Measurements from ENCODE around the gene KYAT1. TPM values are rescaled to one million over a fixed set of nuclear protein-coding genes. Genes with fewer than 3 reads are reported as not detected.

The KYAT1 gene
- total and polyA plus RNA-seq, 2 of the 8 experiments (the other 6 are each of a cell fraction or from before 2014, with no cell fraction given) = 30.4 to 42.2 TPM

- H4K91ac ChIP-seq (replicated peaks; ENCODE audit: insufficient read length, low read length) = peak overlapping the region; percentile 98
- H2BK120ac ChIP-seq (replicated peaks; ENCODE audit: low read depth, low read length) = no peak overlapping the region
- WGBS, 2 experiments (ENCODE audit: extremely low coverage in 1 of 2, insufficient coverage in 1 of 2, insufficient read length in 1 of 2, insufficient replicate concordance in 2 of 2, low coverage in 1 of 2, low lambda C conversion rate in 2 of 2, missing lambda C conversion rate in 1 of 2) = 26% methylated on average over 9 of the region's 9 CpGs; no CpG with 5 or more reads in 1 of the 2 experiments
- ChIA-PET CTCF (ENCODE audit: partially characterized antibody) (interaction anchor here (1.0 to 3.0 kb wide), 7 partner anchors 9 to 40 kb away, joined by 3 to 24 read pairs (median 4); no protein-coding TSS in a partner anchor), POLR2A (ENCODE audit: partially characterized antibody) (interaction anchor here (0.5 to 2.4 kb wide), 17 partner anchors 8 to 281 kb away, joined by 3 to 12 read pairs (median 3); no protein-coding TSS in a partner anchor)
- peak overlapping the region; percentile 66; the same call in 1 of the 2 replicates for H4K8ac ChIP-seq (ENCODE audit: extremely low read depth, insufficient read depth, low read length)
- H2AK5ac ChIP-seq (ENCODE audit: low read depth, low read length) = peak overlapping the region; percentile 99
- peak overlapping the region; percentile 29 to 45; a peak in 3 of 4 replicates for H3K4me2 ChIP-seq (ENCODE audit: insufficient read depth in 1 of 2, low read depth in 2 of 2, low read length in 2 of 2)
- no peak overlapping the region for H4K5ac ChIP-seq (ENCODE audit: insufficient read length, low read depth, low read length)
- no peak overlapping the region for H3K23ac ChIP-seq (ENCODE audit: insufficient read length)
- H3K27me3 ChIP-seq (replicated peaks in 1 of 4; ENCODE audit: control insufficient read depth in 3 of 4, extremely low read depth in 1 of 4, insufficient read depth in 3 of 4, low read length in 3 of 4) = no peaks in the 10 kb centered on the region
- peak overlapping the region in 1 of 4 experiments; percentile 21; a peak in 2 of 7 replicates for H3K9ac ChIP-seq (replicated peaks in 1 of 4; ENCODE audit: extremely low read depth in 1 of 4, low read depth in 3 of 4, low read length in 3 of 4)
- peaks cover 19 to 92% of the 10 kb centered on the region in 2 experiments for H3K79me2 ChIP-seq (ENCODE audit: control insufficient read depth in 1 of 2, insufficient read depth in 2 of 2, low read length in 2 of 2)
- DNase-seq (ENCODE audit: low read depth in 1 of 2, low spot score in 2 of 2) = peak; percentile 70 to 81
- 0 out of 2 replicates have a peak overlapping the region, but pooled peaks have one; percentile 98 for H2BK12ac ChIP-seq (ENCODE audit: low read depth, low read length)
- H3K27ac ChIP-seq (ENCODE audit: low read depth, low read length) = peak overlapping the region; percentile 64; the same call in 1 of the 2 replicates
- no peak for FAIRE-seq
- H3K4me3 ChIP-seq (ENCODE audit: extremely low read depth in 1 of 4, insufficient read depth in 2 of 4, low read depth in 3 of 4, low read length in 4 of 4) = peak overlapping the region in 1 of 4 experiments; percentile 1; a peak in 1 of 8 replicates
- peak overlapping the region; percentile 47; the same call in 1 of the 2 replicates for H2BK15ac ChIP-seq (ENCODE audit: low read length)
- no peak overlapping the region for H2AFZ ChIP-seq (ENCODE audit: low read length)
- H2BK20ac ChIP-seq (ENCODE audit: low read length) = peak overlapping the region; percentile 66; the same call in 1 of the 2 replicates
- peaks cover 3 to 20% (median 12%) of the 10 kb centered on the region in 4 experiments for H3K36me3 ChIP-seq (ENCODE audit: control insufficient read depth in 2 of 4, insufficient read depth in 4 of 4, low read length in 3 of 4)
- no peak overlapping the region for H3K4ac ChIP-seq (replicated peaks; ENCODE audit: insufficient read length, low read depth, low read length)
- H3K18ac ChIP-seq (ENCODE audit: extremely low read depth, low read length) = no peak overlapping the region
- H3K4me1 ChIP-seq (replicated peaks in 1 of 4; ENCODE audit: control insufficient read depth in 3 of 4, insufficient read depth in 4 of 4, low read length in 3 of 4) = peaks cover 6 to 36% (median 21%) of the 10 kb centered on the region in 4 experiments
- peaks cover 0 to 18% of the 10 kb centered on the region in 2 experiments for H4K20me1 ChIP-seq (replicated peaks in 1 of 2; ENCODE audit: control insufficient read depth in 1 of 2, insufficient read depth in 2 of 2, low read length in 2 of 2)
- H3K23me2 ChIP-seq (ENCODE audit: low read depth, low read length) = peaks cover under 1% of the 10 kb centered on the region
- H3K14ac ChIP-seq (ENCODE audit: insufficient read length) = no peak overlapping the region
- H3K79me1 ChIP-seq (ENCODE audit: low read depth, low read length) = peaks cover 32% of the 10 kb centered on the region
- no peaks in the 10 kb centered on the region for H3K9me3 ChIP-seq (ENCODE audit: insufficient read depth in 2 of 2, low read depth in 1 of 2, low read length in 1 of 2)
- no peak overlapping the region for H3K56ac ChIP-seq (replicated peaks; ENCODE audit: insufficient read length, low read depth, low read length)
- peak overlapping the region; percentile 97; the same call in 1 of the 2 replicates for H2BK5ac ChIP-seq (ENCODE audit: low read depth, low read length)
- TF ChIP-seq TBP (IDR thresholded peaks at IDR 0.05; ENCODE audit: low read depth, low read length) (peak; percentile 57; the same call in 1 of the 2 replicates), ASH2L (IDR thresholded peaks at IDR 0.05; ENCODE audit: low read length) (peak; percentile 19), RAD21 (IDR thresholded peaks at IDR 0.05 in 1 of 2, conservative IDR thresholded peaks at IDR 0.05 in 1 of 2; ENCODE audit: low read depth in 2 of 2, low read length in 2 of 2) (peak in 1 of 2 experiments; percentile 2; a peak in 1 of 4 replicates), SP2 (IDR thresholded peaks at IDR 0.05; ENCODE audit: low read length) (no peak), HDAC2 (IDR thresholded peaks at IDR 0.05; ENCODE audit: borderline replicate concordance in 1 of 2, low read depth in 2 of 2, low read length in 2 of 2) (0 out of 4 replicates have a peak, but pooled peaks of 1 of the 2 experiments have one; percentile 68), BCL11A (IDR thresholded peaks at IDR 0.05; ENCODE audit: low read depth in 2 of 2, low read length in 2 of 2) (no peak), TEAD4 (IDR thresholded peaks at IDR 0.05; ENCODE audit: low read depth, low read length) (peak; percentile 56; the same call in 1 of the 2 replicates), MAX (IDR thresholded peaks at IDR 0.05) (0 out of 2 replicates have a peak, but pooled peaks have one; percentile 17), CTBP2 (IDR thresholded peaks at IDR 0.05; ENCODE audit: borderline replicate concordance, insufficient read depth, insufficient read length, low read length) (no peak), SP1 (IDR thresholded peaks at IDR 0.05; ENCODE audit: low read depth, low read length) (0 out of 2 replicates have a peak, but pooled peaks have one; percentile 50), EZH2 (IDR thresholded peaks at IDR 0.05; ENCODE audit: low read depth, low read length, severe bottlenecking) (no peak)
Measured at GRCh38 chr9:128887914-128888350, 6.2 kb upstream of the KYAT1 start.

Measured in H1 (cell line).